ENCODE results near the gene RPS25.

GRCh38 chr11:118997627-118998387 lies 20.3 kb downstream of the RPS25 start, which contains the start of gene CENATAC:
- TF ChIP-seq ZSCAN29 (IDR thresholded peaks at IDR 0.05) (no peak), SPI1 (IDR thresholded peaks at IDR 0.05; ENCODE audit: borderline replicate concordance, low read depth, low read length) (no peak), KLF10 (CRISPR knock-in tag; IDR thresholded peaks at IDR 0.05) (no peak), CTBP1 (IDR thresholded peaks at IDR 0.05; ENCODE audit: borderline replicate concordance) (peak; percentile 89), CREBBP (IDR thresholded peaks at IDR 0.05; ENCODE audit: low read depth, low read length) (no peak), POLR2AphosphoS5 (IDR thresholded peaks at IDR 0.05; ENCODE audit: control insufficient read depth, insufficient read depth, low read depth, low read length) (peak; percentile 60; the same call in 1 of the 2 replicates), XRCC4 (IDR thresholded peaks at IDR 0.05; ENCODE audit: extremely low read depth, insufficient read depth, insufficient read length) (no peak), ZNF121 (CRISPR knock-in tag; conservative IDR thresholded peaks at IDR 0.05) (no peak), HMGXB4 (CRISPR knock-in tag; IDR thresholded peaks at IDR 0.05) (no peak; the same call in 1 of the 2 replicates), ATF2 (CRISPR knock-in tag; IDR thresholded peaks at IDR 0.05) (no peak)
- TF ChIP-seq, protein P1, sequence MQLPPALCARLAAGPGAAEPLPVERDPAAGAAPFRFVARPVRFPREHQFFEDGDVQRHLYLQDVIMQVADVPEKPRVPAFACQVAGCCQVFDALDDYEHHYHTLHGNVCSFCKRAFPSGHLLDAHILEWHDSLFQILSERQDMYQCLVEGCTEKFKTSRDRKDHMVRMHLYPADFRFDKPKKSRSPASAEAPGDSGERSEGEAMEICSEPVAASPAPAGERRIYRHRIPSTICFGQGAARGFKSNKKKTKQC (CRISPR knock-in tag; IDR thresholded peaks at IDR 0.05), result no peak

Measured in K562 (cell line).